CD14-positive monocyte (primary cell): Measurements from ENCODE around the gene NDST4. TPM values are rescaled to one million over a fixed set of nuclear protein-coding genes. Genes with fewer than 3 reads are reported as not detected.

Experiments
- DNase-seq, 3 donors: peaks; one replicate each; pipeline ENCODE4 v3.0.0-alpha.2; 2011 to 2022
- H2AFZ ChIP-seq: 2 replicates; pipeline ENCODE4 v1.6.0; 2012; ENCODE audit warnings: mild to moderate bottlenecking, low read depth, low read length, inconsistent platforms; ENCODE audit not compliant: insufficient read depth, poor library complexity, severe bottlenecking
- H3K27ac ChIP-seq, 2 donors: 1 replicate in 1 of 2; 2 replicates in 1 of 2; pipeline ENCODE4 v1.5.1; 2012 to 2013; ENCODE audit warnings: low read length in 2 of 2, control low read depth in 1 of 2, inconsistent platforms in 1 of 2, low read depth in 1 of 2, mild to moderate bottlenecking in 1 of 2
- H3K27me3 ChIP-seq, 2 donors: one replicate each; pipeline versions ENCODE4 v1.6.0 to v1.6.1; 2011 to 2013; ENCODE audit warnings: low read length in 2 of 2; ENCODE audit not compliant: control insufficient read depth in 2 of 2, insufficient read depth in 2 of 2
- H3K36me3 ChIP-seq, 2 donors: replicated peaks in 1 of 2; 1 replicate in 1 of 2; 2 replicates in 1 of 2; pipeline versions ENCODE4 v1.5.1 to v1.6.1; 2012 to 2013; ENCODE audit warnings: low read length in 2 of 2, control low read depth in 1 of 2, inconsistent platforms in 1 of 2, mild to moderate bottlenecking in 1 of 2; ENCODE audit not compliant: insufficient read depth in 2 of 2, control insufficient read depth in 1 of 2
- H3K4me1 ChIP-seq, 2 donors: 1 replicate in 1 of 2; 2 replicates in 1 of 2; pipeline versions ENCODE4 v1.5.1 to v1.6.1; 2012 to 2013; ENCODE audit warnings: low read length in 2 of 2, control low read depth in 1 of 2, inconsistent platforms in 1 of 2, mild to moderate bottlenecking in 1 of 2, moderate library complexity in 1 of 2; ENCODE audit not compliant: insufficient read depth in 2 of 2, control insufficient read depth in 1 of 2
- H3K4me2 ChIP-seq: replicated peaks from 2 replicates; pipeline ENCODE3; 2012; ENCODE audit warnings: low read length, moderate library complexity, mild to moderate bottlenecking; ENCODE audit not compliant: poor library complexity, severe bottlenecking; ENCODE audit errors: extremely low read depth
- H3K4me3 ChIP-seq, 3 experiments: fragments of 200-600 bp in 1 of 3; sonication (generic) in 1 of 3; replicated peaks in 1 of 3; 1 replicate in 2 of 3; 2 replicates in 1 of 3; pipeline ENCODE4 v1.5.1; 2011 to 2013; ENCODE audit warnings: low read length in 3 of 3, mild to moderate bottlenecking in 3 of 3, control low read depth in 2 of 3, low read depth in 2 of 3, inconsistent platforms in 1 of 3, moderate library complexity in 1 of 3
- H3K79me2 ChIP-seq: 2 replicates; pipeline ENCODE4 v1.6.0; 2012; ENCODE audit warnings: mild to moderate bottlenecking, control low read depth, inconsistent platforms, low read length, moderate library complexity; ENCODE audit not compliant: insufficient read depth
- H3K9ac ChIP-seq: 2 replicates; pipeline ENCODE4 v1.6.0; 2017; ENCODE audit warnings: low read length, mild to moderate bottlenecking; ENCODE audit not compliant: insufficient read depth, poor library complexity, severe bottlenecking
- H3K9me3 ChIP-seq, 2 donors: replicated peaks in 1 of 2; 1 replicate in 1 of 2; 2 replicates in 1 of 2; pipeline versions ENCODE4 v1.5.1 to v1.6.1; 2012 to 2013; ENCODE audit warnings: low read length in 2 of 2, control low read depth in 1 of 2; ENCODE audit not compliant: control insufficient read depth in 1 of 2, insufficient read depth in 1 of 2
- H4K20me1 ChIP-seq: 2 replicates; pipeline ENCODE4 v1.6.0; 2012; ENCODE audit warnings: mild to moderate bottlenecking, low read length, control low read depth, moderate library complexity; ENCODE audit not compliant: insufficient read depth
- H3K27ac Mint-ChIP-seq, 7 donors: one replicate each; pipeline ENCODE4 v1.8.0; 2020; ENCODE audit warnings: mild to moderate bottlenecking in 7 of 7, mixed read lengths in 7 of 7, moderate library complexity in 6 of 7, inconsistent platforms in 2 of 7
- H3K27me3 Mint-ChIP-seq, 3 donors: one replicate each; pipeline ENCODE4 v1.8.0; 2021 to 2022; ENCODE audit warnings: low read depth in 3 of 3, mild to moderate bottlenecking in 3 of 3, mixed read lengths in 3 of 3, moderate library complexity in 3 of 3, inconsistent platforms in 1 of 3
- H3K36me3 Mint-ChIP-seq, 2 donors: one replicate each; pipeline ENCODE4 v1.8.0; 2020; ENCODE audit warnings: mixed read lengths in 2 of 2, inconsistent platforms in 1 of 2, mild to moderate bottlenecking in 1 of 2
- H3K4me1 Mint-ChIP-seq: one replicate; pipeline ENCODE4 v1.8.0; 2020; ENCODE audit warnings: mild to moderate bottlenecking, mixed read lengths
- H3K4me3 Mint-ChIP-seq, 2 donors: one replicate each; pipeline ENCODE4 v1.8.0; 2020; ENCODE audit warnings: mild to moderate bottlenecking in 2 of 2, mixed read lengths in 2 of 2, moderate library complexity in 1 of 2
- H3K9me3 Mint-ChIP-seq, 7 donors: one replicate each; pipeline ENCODE4 v1.8.0; 2020 to 2022; ENCODE audit warnings: mixed read lengths in 7 of 7, mild to moderate bottlenecking in 6 of 7, moderate library complexity in 6 of 7, inconsistent platforms in 2 of 7
- CTCF ChIP-seq: fragments of 200-600 bp; IDR thresholded peaks from one replicate; pipeline ENCODE4 v1.8.0; 2022; ENCODE audit warnings: antibody characterized with exemption, mild to moderate bottlenecking
- WGBS: methylation state at CpG from one replicate; pipeline ENCODE4 v1.1.5; 2013; ENCODE audit warnings: missing lambda C conversion rate; ENCODE audit not compliant: insufficient coverage; 5-methylcytosine and 5-hydroxymethylcytosine counted together
- intact Hi-C, 2 donors: fragments of 100-400 bp; cut with micrococcal nuclease; formaldehyde crosslinking; loops; one replicate each; pipeline versions ENCODE4 v1.15.0 to v1.15.1; 2023
- polyA plus RNA-seq, 3 donors: library from polyadenylated mRNA; depleted of rRNA in 1 of 3; unstranded in 2 of 3; stranded (reverse) in 1 of 3; fragments of 300-500 nt in 2 of 3; fragments of >200 nt in 1 of 3; fragmentation: Illumina TruSeq in 2 of 3; gene quantifications; 1 replicate in 2 of 3; 2 replicates in 1 of 3; pipeline ENCODE4 v1.2.3, GENCODE V29; 2012 to 2021

NDST4 gene
- polyA plus RNA-seq, 3 donors = not detected

- Mint-ChIP-seq H3K27me3 (no peaks in the 10 kb centered on the region), H3K36me3 (no peaks in the 10 kb centered on the region), H3K27ac (no peak overlapping the region), H3K4me1 (no peaks in the 10 kb centered on the region), H3K9me3 (peaks cover 0 to 1% (median 0%) of the 10 kb centered on the region in 7 donors), H3K4me3 (no peak overlapping the region)
- Histone ChIP-seq H3K9me3 (no peaks in the 10 kb centered on the region), H3K79me2 (no peaks in the 10 kb centered on the region), H3K9ac (no peak overlapping the region), H2AFZ (no peak overlapping the region), H3K4me1 (no peaks in the 10 kb centered on the region), H3K27me3 (no peaks in the 10 kb centered on the region), H4K20me1 (no peaks in the 10 kb centered on the region), H3K27ac (no peak overlapping the region), H3K4me2 (no peak overlapping the region), H3K36me3 (no peaks in the 10 kb centered on the region), H3K4me3 (no peak overlapping the region)
- WGBS = 94% methylated on average over 7 of the region's 8 CpGs
- intact Hi-C loops = no loop called here
- DNase-seq = no peak
- no peak for TF ChIP-seq CTCF
Observed at GRCh38 chr4:114807357-114807756, 306.1 kb downstream of the NDST4 start.

DNA sequence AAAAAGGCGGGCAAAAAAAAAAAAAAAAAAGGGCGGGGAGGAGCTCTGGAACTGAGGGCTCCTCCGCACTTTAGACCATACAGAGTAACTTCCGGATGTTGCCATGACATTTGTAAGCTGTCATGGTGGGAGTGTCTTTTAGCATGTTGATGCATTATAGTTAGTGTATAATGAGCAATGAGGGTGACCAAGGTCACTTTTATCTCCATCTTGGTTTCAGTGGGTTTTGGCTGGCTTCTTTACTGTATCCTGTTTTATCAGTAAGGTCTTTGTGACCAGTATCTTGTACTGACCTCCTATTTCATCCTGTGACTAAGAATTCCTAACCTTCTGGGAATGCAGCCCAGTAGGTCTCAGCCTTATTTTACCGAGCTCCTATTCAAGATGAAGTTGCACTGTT is 321.4 kb downstream of the NDST4 start:
- H3K27me3 ChIP-seq = no peaks in the 10 kb centered on the region
- no peak overlapping the region for H2AFZ ChIP-seq
- peaks cover 0 to 1% (median 0%) of the 10 kb centered on the region in 3 donors for H3K27me3 Mint-ChIP-seq
- H3K9ac ChIP-seq = no peak overlapping the region
- no peaks in the 10 kb centered on the region for H3K4me1 ChIP-seq
- no peak overlapping the region for H3K27ac Mint-ChIP-seq
- H3K4me2 ChIP-seq = no peak overlapping the region
- no peak for DNase-seq
- no peak overlapping the region for H3K4me3 ChIP-seq
- H3K27ac ChIP-seq = no peak overlapping the region
- H3K79me2 ChIP-seq = no peaks in the 10 kb centered on the region
- H3K9me3 Mint-ChIP-seq = peaks cover 0 to 3% (median 0%) of the 10 kb centered on the region in 7 donors
- H4K20me1 ChIP-seq = no peaks in the 10 kb centered on the region
- no peaks in the 10 kb centered on the region for H3K36me3 Mint-ChIP-seq
- no peak overlapping the region for H3K4me3 Mint-ChIP-seq
- intact Hi-C loops = no loop called here
- TF ChIP-seq CTCF = no peak
- no peaks in the 10 kb centered on the region for H3K9me3 ChIP-seq
- no peaks in the 10 kb centered on the region for H3K36me3 ChIP-seq
- 96% methylated on average over 3 of the region's 5 CpGs for WGBS
- no peaks in the 10 kb centered on the region for H3K4me1 Mint-ChIP-seq
